Esophagus squamous epithelium (tissue), 4 donors: ENCODE results near the gene AGFG1.

Experiments
- CTCF ChIP-seq, 6 experiments: fragments of 450-650 bp in 4 of 6; fragments of 200-600 bp in 2 of 6; sonication (generic) in 2 of 6; IDR thresholded peaks; one replicate each; pipeline ENCODE4 v1.5.1; 2016 to 2019; ENCODE audit warnings: antibody characterized with exemption in 6 of 6, mild to moderate bottlenecking in 4 of 6, moderate library complexity in 4 of 6
- POLR2A ChIP-seq, 4 donors: fragments of 450-650 bp; IDR thresholded peaks; one replicate each; pipeline ENCODE4 v1.6.1; 2017; ENCODE audit warnings: antibody characterized with exemption in 4 of 4, mild to moderate bottlenecking in 4 of 4, moderate library complexity in 3 of 4

- TF ChIP-seq CTCF (IDR thresholded peaks at IDR 0.05) (no peak), POLR2A (IDR thresholded peaks at IDR 0.05) (no peak)
Measured at GRCh38 chr2:227515742-227516141, 43.8 kb downstream of the AGFG1 start.
